ENCODE results near the gene JUND.
A peak's percentile ranks its signal among the peaks of the same experiment; 100 is the strongest.

GRCh38 chr19:18278521-18279265 is 2.7 kb downstream of the JUND start:
- TF ChIP-seq CTCF (conservative IDR thresholded peaks at IDR 0.05; ENCODE audit: low read depth in 2 of 2) (peak; percentile 54 to 72), POLR2AphosphoS5 (IDR thresholded peaks at IDR 0.05; ENCODE audit: low read depth) (no peak; the same call in 1 of the 2 replicates), EZH2 (IDR thresholded peaks at IDR 0.05; ENCODE audit: low read depth, unreplicated experiment) (no peak), CREB1 (CRISPR knock-in tag; IDR thresholded peaks at IDR 0.05; ENCODE audit: low read depth) (no peak), EZH2phosphoT487 (IDR thresholded peaks at IDR 0.05; ENCODE audit: unreplicated experiment) (no peak), ETS1 (IDR thresholded peaks at IDR 0.05) (no peak), REST (IDR thresholded peaks at IDR 0.05; ENCODE audit: unreplicated experiment) (no peak), ZNF114 (CRISPR knock-in tag; IDR thresholded peaks at IDR 0.05) (no peak)
